Stimulated activated CD4-positive, alpha-beta T cell treated with anti-CD3 and anti-CD28 coated beads, Interleukin-15, amount 100 ng/mL, for 24 hours (primary cell): ENCODE results near the gene ZSCAN4.

Experiments used
- DNase-seq: peaks from one replicate; pipeline ENCODE4 v3.0.0-alpha.2; 2020

ZSCAN4 gene

DNA sequence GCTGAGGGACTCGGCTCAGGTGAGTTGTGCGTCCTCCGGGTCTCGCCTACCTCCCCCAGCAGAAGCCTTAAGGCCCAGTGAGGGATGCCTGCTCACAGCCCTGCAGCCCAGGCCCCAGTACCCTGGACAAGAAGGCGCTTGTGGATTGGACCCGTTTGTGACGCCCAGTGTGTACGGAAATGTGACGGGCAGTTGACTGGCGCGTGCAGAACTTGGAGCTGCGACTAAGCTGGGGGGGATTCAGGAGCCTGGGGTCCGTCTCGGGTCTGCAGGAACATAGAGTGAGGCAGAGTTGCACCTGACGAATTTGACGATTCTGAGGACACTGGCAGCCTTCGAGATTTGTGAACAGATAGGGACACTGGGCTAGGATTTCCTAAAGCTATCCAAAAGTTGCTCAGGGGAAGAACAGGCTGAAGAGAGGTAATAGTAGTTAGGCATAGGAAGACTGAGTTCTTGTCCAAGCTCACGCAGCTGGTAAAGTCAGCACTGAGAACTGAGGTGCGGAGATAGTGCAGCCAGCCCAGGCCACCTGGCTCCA, 13.6 kb downstream of the ZSCAN4 start:
- no peak for DNase-seq

DNA sequence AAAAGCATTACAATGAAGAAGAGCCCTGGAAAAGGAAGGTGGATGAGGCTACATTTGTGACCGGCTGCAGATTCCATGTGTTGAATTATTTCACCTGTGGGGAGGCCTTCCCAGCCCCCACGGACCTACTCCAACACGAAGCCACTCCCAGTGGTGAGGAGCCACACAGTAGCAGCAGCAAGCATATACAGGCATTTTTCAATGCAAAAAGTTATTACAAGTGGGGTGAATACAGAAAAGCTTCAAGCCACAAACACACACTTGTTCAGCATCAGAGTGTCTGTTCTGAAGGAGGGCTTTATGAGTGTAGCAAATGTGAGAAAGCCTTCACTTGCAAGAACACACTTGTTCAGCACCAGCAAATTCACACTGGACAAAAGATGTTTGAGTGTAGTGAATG, 18.0 kb downstream of the ZSCAN4 start:
- no peak for DNase-seq

DNA sequence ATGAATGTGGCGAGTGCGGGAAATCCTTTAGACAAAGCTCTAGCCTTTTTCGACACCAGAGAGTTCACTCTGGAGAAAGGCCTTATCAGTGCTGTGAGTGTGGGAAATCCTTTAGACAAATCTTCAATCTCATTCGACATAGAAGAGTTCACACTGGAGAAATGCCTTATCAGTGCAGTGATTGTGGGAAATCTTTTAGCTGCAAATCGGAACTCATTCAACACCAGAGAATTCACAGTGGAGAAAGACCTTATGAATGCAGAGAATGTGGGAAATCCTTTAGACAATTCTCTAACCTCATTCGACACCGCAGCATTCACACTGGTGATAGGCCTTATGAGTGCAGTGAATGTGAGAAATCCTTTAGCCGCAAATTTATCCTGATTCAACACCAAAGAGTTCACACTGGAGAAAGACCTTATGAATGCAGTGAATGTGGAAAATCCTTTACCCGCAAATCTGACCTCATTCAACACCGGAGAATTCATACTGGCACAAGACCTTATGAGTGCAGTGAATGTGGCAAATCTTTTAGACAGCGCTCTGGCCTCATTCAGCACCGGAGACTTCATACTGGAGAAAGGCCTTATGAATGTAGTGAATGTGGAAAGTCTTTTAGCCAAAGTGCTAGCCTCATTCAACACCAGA, 18.8 kb downstream of the ZSCAN4 start:
- no peak for DNase-seq

DNA sequence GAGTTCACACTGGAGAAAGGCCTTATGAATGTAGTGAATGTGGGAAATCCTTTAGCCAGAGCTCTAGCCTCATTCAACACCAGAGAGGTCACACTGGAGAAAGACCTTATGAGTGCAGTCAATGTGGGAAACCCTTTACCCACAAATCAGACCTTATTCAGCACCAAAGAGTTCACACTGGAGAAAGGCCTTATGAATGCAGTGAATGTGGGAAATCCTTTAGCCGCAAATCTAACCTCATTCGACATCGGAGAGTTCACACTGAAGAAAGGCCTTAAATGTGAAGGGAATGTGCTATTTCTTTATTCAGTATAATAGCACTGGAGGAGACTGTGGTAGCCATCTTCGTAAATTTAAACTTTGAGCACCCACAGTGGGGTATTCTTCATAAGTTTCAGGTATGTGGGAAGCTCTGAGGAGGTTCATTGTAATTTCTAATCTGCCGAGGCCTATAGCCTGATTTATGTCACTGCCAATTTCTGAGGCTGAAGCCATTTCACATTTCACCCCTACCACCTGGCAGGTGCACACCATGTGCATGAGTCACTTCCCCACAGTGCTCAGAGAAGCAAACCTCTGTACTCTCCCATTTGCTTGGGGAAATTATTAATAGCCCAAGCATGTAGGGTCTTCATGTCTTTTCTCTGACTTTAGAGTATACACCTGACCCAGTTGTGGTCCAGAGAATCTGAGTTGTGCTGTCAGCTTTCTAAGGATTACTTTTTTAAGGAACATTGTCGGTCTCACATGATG, 19.5 kb downstream of the ZSCAN4 start:
- DNase-seq = no peak

DNA sequence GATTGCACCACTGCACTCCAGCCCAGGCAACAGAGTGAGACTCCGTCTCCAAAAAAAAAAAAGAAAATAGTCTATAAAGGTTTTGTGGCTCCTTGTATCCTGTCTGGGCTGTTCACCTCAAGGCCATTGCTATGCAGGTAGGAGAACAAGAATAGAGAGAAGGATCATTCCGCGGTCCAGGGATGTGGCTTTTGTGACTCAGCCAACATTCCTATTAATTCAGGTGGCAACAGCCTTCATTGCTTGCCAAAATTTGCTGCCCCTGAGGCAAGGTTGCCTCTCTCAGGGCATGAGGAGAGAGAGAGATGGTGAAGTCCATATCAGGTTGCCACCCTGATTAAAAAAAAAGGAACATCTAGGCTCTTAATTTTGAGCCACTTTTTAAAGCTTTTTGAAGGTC, 21.0 kb downstream of the ZSCAN4 start:
- no peak for DNase-seq

GRCh38 chr19:57701625-57702024, 32.9 kb downstream of the ZSCAN4 start:
- no peak for DNase-seq

DNA sequence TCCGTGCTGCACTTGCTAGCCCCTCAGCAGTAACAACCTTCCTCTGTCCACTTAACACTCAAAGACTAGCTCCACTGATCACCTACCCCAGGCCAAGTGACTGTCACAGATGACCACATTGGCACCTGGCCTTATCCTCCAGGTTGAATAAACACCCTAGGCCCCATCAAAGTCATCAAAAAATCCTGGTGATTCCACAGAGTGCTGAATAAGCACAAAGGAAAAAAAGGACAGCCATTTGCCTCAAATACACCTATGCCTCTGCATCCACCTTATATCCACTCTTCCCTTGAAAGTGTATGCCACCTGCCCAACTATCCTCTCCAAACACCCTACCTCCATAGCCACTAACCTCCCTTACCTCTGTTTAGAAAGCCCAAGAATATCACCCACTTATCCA, 37.6 kb downstream of the ZSCAN4 start:
- no peak for DNase-seq

DNA sequence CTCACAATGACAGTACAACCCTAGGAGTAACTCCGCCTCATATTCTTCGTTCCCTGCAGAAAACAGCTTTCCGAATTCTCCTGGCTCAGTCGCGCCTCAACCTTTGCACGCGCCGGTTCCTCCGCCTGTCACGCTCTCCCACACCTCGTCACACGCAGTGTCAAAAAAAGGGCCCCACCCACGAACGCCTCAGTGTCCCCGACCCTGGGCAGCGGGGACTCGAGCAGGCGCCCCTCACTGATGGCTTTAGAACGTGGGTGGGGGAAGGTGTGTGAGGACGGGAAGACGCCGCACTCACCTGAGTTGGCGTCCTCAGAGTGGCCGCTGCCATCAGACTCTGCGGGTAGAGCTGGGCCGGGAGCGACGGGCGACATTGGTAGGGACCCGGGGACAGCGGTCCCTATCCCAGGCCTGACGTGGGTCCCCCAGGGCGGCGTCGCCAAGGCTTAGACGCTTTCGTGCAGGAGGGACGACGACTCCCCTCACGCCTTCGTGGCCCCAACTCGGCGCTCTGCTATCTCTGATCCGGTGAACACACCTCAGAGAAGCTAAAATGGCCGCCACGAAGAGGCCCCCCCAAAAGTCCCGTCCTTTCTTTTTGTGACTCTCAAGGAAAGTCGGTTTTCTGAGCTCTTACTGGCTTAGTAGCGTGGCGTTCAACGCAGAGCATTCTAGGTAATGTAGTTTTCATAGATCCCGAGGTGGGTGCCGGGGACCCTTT, 40.1 kb downstream of the ZSCAN4 start, which contains the start of gene ZNF154:
ZNF154 (minus strand) TSS at position 564 of the 721 bp plus-strand sequence; CDS start at position 331, 233 bp downstream.
- DNase-seq = peak; percentile 29

DNA sequence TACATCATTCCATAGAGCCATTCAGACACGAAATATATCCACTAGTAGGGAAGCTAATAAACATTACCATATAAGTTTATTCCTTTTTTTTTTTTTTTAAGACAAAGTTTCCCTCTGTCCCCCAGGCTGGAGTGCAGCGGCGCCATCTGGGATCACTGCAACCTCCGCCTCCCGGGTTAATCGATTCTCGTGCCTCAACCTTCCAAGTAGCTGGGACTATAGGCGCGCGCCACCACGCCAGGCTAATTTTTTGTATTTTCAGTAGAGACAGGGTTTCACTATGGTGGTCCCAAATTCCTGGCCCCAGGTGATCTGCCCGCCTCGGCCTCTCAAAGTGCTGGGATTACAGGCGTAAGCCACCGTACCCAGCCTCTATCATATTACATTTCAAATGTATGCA, 40.9 kb downstream of the ZSCAN4 start:
- DNase-seq = no peak

DNA sequence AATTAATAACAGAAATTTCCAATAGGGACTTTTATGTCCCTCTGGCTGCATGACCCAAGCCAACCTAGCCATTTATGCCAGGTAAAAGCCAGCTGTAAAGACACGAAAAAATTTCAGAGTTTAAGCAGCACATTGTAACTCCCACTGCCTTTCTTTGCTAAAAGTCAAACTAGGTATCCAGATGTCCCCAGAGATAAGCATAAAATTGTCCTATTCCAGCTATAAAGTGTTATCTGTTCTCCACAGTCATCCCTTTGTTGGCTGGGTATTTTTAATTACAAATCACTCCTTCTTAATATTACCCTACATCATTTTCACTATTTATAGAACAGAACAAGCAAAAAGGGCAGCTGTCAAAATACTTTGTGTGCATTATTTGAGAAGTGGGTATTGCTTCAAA, 43.5 kb downstream of the ZSCAN4 start:
- no peak for DNase-seq

GRCh38 chr19:57719424-57719823, 50.7 kb downstream of the ZSCAN4 start:
- no peak for DNase-seq

GRCh38 chr19:57719901-57720519, 51.3 kb downstream of the ZSCAN4 start:
- no peak for DNase-seq

DNA sequence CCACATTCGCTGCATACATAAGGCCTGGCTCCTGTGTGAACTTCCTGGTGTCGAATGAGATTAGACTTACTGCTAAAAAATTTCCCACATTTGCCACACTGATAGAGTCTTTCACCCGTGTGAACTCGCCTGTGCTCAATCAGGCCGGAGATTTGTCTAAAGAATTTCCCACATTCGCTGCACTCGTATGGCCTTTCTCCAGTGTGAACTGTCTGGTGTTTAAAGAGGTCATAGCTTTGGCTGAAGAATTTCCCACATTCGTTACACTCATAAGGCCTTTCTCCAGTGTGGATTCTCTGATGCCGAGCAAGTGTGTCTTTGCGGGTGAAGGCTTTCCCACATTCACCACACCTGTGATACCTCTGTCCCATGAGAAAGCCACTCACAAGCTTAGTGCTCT, 52.1 kb downstream of the ZSCAN4 start:
- DNase-seq = no peak
